OCI-LY3 (cell line): ENCODE data around the gene PKHD1.

Experiments
- H2AFZ ChIP-seq: fragments of 200-600, 300-600 bp; shearing (Covaris generic); 2 replicates; pipeline ENCODE4 v1.6.0; 2014; ENCODE audit warnings: antibody characterized with exemption, low read depth, low read length
- H3K27ac ChIP-seq: fragments of 200-600, 300-600 bp; sonication (generic); 2 replicates; pipeline ENCODE4 v1.5.1; 2014; ENCODE audit warnings: mild to moderate bottlenecking, low read length, moderate library complexity, mixed read lengths
- H3K27me3 ChIP-seq: fragments of 200-600, 300-600 bp; sonication (generic); 2 replicates; pipeline ENCODE4 v1.6.1; 2014; ENCODE audit warnings: low read depth, low read length, mixed read lengths
- H3K36me3 ChIP-seq: fragments of 200-600, 300-600 bp; sonication (generic); replicated peaks from 2 replicates; pipeline ENCODE3; 2014; ENCODE audit warnings: low read depth, low read length, mixed read lengths
- H3K4me1 ChIP-seq: fragments of 300-600, 200-600 bp; sonication (generic); 2 replicates; pipeline ENCODE4 v1.6.1; 2014; ENCODE audit warnings: low read length, mixed read lengths
- H3K4me2 ChIP-seq: fragments of 200-600, 300-600 bp; sonication (generic); 2 replicates; pipeline ENCODE4 v1.6.1; 2014; ENCODE audit warnings: low read length, mixed read lengths
- H3K4me3 ChIP-seq: fragments of 300-600, 200-600 bp; sonication (generic); 2 replicates; pipeline ENCODE4 v1.5.1; 2014; ENCODE audit warnings: antibody characterized with exemption, mild to moderate bottlenecking, low read length, moderate library complexity
- H3K79me2 ChIP-seq: fragments of 300-600, 200-600 bp; shearing (Covaris generic); 2 replicates; pipeline ENCODE4 v1.6.1; 2014; ENCODE audit warnings: mild to moderate bottlenecking, low read length, mixed read lengths
- H3K9ac ChIP-seq: fragments of 300-600, 200-600 bp; shearing (Covaris generic); 2 replicates; pipeline ENCODE4 v1.6.0; 2014; ENCODE audit warnings: mild to moderate bottlenecking, low read length, moderate library complexity
- H3K9me3 ChIP-seq: fragments of 200-600, 300-600 bp; shearing (Covaris generic); 2 replicates; pipeline ENCODE4 v1.6.1; 2014; ENCODE audit warnings: low read length, mixed read lengths; ENCODE audit not compliant: insufficient read depth
- H4K20me1 ChIP-seq: fragments of 200-600, 300-600 bp; sonication (generic); 2 replicates; pipeline ENCODE4 v1.6.1; 2016; ENCODE audit warnings: low read length, mixed read lengths; ENCODE audit not compliant: insufficient read depth
- EZH2phosphoT487 ChIP-seq: fragments of 200-600 bp; shearing (Covaris generic); IDR thresholded peaks from 2 replicates; pipeline ENCODE4 v1.6.1; 2018; ENCODE audit warnings: antibody characterized with exemption, mixed run types, low read depth
- TF ChIP-seq, protein P1 (sequence below): fragments of 200-600, 300-600 bp; sonication (generic); IDR thresholded peaks from 2 replicates; pipeline ENCODE4 v1.5.1; 2014; ENCODE audit warnings: antibody characterized with exemption, low read length, low read depth

PKHD1 gene, protein sequence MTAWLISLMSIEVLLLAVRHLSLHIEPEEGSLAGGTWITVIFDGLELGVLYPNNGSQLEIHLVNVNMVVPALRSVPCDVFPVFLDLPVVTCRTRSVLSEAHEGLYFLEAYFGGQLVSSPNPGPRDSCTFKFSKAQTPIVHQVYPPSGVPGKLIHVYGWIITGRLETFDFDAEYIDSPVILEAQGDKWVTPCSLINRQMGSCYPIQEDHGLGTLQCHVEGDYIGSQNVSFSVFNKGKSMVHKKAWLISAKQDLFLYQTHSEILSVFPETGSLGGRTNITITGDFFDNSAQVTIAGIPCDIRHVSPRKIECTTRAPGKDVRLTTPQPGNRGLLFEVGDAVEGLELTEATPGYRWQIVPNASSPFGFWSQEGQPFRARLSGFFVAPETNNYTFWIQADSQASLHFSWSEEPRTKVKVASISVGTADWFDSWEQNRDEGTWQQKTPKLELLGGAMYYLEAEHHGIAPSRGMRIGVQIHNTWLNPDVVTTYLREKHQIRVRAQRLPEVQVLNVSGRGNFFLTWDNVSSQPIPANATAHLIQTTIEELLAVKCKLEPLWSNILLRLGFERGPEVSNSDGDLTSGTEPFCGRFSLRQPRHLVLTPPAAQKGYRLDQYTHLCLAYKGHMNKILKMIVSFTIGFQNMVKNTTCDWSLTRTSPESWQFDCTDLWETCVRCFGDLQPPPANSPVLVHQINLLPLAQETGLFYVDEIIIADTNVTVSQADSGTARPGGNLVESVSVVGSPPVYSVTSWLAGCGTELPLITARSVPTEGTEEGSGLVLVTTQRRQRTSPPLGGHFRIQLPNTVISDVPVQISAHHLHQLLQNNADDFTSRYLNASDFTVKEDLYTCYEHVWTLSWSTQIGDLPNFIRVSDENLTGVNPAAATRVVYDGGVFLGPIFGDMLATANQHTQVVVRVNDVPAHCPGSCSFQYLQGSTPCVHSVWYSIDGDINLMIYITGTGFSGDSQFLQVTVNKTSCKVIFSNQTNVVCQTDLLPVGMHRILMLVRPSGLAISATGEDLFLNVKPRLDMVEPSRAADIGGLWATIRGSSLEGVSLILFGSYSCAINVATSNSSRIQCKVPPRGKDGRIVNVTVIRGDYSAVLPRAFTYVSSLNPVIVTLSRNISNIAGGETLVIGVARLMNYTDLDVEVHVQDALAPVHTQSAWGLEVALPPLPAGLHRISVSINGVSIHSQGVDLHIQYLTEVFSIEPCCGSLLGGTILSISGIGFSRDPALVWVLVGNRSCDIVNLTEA (N-terminal part only)

DNA sequence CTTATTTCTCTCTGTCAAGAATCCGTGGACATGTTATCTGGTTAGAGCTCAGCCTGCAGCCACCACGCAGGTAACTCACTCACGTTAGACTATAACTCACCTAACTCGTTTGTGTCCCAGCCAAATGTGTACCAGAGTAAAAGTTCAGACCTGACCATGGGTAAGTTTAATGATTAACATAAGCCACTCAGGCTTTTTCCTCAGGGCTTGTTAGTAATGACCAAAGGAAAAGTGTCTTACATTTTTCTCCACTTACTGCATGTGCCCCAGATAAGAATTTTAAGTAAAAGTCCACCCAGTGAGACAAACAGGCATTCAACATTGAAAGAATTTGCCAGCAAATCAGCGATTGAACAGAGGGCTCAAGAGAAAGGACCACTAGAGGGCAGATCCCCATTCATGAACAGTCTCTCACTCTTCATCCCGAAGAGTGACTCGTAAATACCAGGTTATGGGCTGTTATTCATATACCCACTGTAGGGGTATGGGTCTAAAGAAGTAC lies at the start of gene PKHD1:
PKHD1 (minus strand) TSS at position 116 of the 502 bp plus-strand sequence. CDS start 2,680 bp downstream, outside the sequence.
- peaks cover 10% of the 10 kb centered on the region for H3K4me1 ChIP-seq
- peak within 1 kb of the TSS; percentile 6; the same call in 1 of the 2 replicates for H3K4me3 ChIP-seq
- H3K79me2 ChIP-seq: no peaks in the 10 kb centered on the region
- peak within 1 kb of the TSS; percentile 31 for H2AFZ ChIP-seq
- no peaks in the 10 kb centered on the region for H3K9me3 ChIP-seq
- peak within 1 kb of the TSS; percentile 40 for H3K4me2 ChIP-seq
- no peaks in the 10 kb centered on the region for H4K20me1 ChIP-seq
- H3K9ac ChIP-seq: no peak within 1 kb of the TSS
- no peaks in the 10 kb centered on the region for H3K27me3 ChIP-seq
- TF ChIP-seq, protein P1, sequence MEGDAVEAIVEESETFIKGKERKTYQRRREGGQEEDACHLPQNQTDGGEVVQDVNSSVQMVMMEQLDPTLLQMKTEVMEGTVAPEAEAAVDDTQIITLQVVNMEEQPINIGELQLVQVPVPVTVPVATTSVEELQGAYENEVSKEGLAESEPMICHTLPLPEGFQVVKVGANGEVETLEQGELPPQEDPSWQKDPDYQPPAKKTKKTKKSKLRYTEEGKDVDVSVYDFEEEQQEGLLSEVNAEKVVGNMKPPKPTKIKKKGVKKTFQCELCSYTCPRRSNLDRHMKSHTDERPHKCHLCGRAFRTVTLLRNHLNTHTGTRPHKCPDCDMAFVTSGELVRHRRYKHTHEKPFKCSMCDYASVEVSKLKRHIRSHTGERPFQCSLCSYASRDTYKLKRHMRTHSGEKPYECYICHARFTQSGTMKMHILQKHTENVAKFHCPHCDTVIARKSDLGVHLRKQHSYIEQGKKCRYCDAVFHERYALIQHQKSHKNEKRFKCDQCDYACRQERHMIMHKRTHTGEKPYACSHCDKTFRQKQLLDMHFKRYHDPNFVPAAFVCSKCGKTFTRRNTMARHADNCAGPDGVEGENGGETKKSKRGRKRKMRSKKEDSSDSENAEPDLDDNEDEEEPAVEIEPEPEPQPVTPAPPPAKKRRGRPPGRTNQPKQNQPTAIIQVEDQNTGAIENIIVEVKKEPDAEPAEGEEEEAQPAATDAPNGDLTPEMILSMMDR: peak; percentile 89
- no peak for TF ChIP-seq EZH2phosphoT487
- H3K27ac ChIP-seq: no peak within 1 kb of the TSS
- no peaks in the 10 kb centered on the region for H3K36me3 ChIP-seq

DNA sequence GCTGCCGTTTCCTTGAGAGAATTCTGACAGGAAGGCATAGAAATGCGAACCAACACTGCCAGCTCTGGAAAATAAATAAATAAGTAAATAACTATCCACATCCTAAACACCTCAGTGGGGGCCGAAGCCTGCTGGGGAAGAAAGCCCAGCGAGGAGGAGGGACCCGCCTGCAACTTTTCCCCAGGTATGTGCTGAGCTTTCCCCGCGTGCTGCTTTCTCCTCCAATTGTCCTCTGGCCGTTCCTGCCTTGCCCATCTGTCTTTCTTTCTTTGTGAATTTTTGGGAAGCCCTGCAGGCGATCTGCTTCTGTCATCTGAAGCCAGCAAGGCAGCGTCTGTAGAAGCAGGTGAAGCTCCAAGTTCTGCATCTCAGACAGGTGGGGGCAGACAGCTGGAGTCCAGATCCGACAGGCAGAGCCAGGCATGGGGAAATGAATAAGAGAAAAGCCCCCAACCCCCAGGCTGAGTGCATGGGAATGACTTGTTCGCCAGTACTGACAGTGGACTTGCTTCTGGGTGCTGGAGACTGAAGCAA lies 49.6 kb upstream of the PKHD1 start:
- Histone ChIP-seq H3K4me1 (peaks cover 47% of the 10 kb centered on the region), H3K27me3 (peaks cover under 1% of the 10 kb centered on the region; the same call in 1 of the 2 replicates), H3K9me3 (no peaks in the 10 kb centered on the region), H2AFZ (no peak overlapping the region), H3K79me2 (no peaks in the 10 kb centered on the region), H3K9ac (no peak overlapping the region), H3K36me3 (no peaks in the 10 kb centered on the region), H4K20me1 (no peaks in the 10 kb centered on the region), H3K4me2 (no peak overlapping the region), H3K4me3 (no peak overlapping the region), H3K27ac (no peak overlapping the region)
- TF ChIP-seq, protein P1: no peak

DNA sequence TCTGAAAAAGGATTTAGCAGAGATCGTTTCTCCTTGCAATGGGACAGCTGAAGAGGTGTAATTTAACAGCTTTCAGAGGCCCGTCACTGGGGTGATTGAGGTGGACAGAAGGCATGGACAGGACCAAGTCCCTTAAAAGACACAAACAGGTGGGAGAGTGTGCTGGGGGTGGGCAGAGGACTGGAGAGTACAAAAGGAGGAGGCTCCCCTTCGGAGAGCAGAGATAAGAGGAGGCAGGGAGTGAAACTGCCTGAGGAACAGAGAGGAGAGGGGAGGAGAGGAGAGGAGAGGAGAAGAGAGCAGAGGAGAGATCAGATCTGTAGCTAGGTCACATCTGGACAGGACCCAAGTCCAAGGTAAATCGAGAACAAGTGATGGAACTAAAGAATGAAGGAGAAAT lies 48.6 kb upstream of the PKHD1 start:
- TF ChIP-seq EZH2phosphoT487: no peak
- TF ChIP-seq, protein P1: no peak
- H2AFZ ChIP-seq: no peak overlapping the region
- H3K4me2 ChIP-seq: no peak overlapping the region
- no peaks in the 10 kb centered on the region for H3K79me2 ChIP-seq
- peaks cover 39% of the 10 kb centered on the region for H3K4me1 ChIP-seq
- H4K20me1 ChIP-seq: no peaks in the 10 kb centered on the region
- no peak overlapping the region for H3K9ac ChIP-seq
- no peaks in the 10 kb centered on the region for H3K9me3 ChIP-seq
- H3K4me3 ChIP-seq: no peak overlapping the region
- no peaks in the 10 kb centered on the region for H3K27me3 ChIP-seq
- H3K27ac ChIP-seq: no peak overlapping the region
- no peaks in the 10 kb centered on the region for H3K36me3 ChIP-seq
